Measurements from ENCODE around the gene COX5A. TPM values are rescaled to one million over a fixed set of nuclear protein-coding genes. Genes with fewer than 3 reads are reported as not detected.

Gene COX5A
- total and polyA plus RNA-seq, 2 donors (not counting 1 experiment from before 2014, with no cell fraction given): 53.3 to 77.3 TPM

GRCh38 chr15:74903676-74904075 lies 34.2 kb downstream of the COX5A start:
- Histone ChIP-seq H3K79me2 (ENCODE audit: control insufficient read depth, insufficient read depth, low read length) (peaks cover 14% of the 10 kb centered on the region), H3K27ac (ENCODE audit: low read length in 2 of 2) (no peak overlapping the region), H3K4me2 (replicated peaks; ENCODE audit: low read depth, low read length, poor library complexity, severe bottlenecking) (no peak overlapping the region), H3K9me3 (ENCODE audit: control extremely low read depth in 1 of 3, control insufficient read depth in 2 of 3, insufficient read depth in 1 of 3, low read length in 2 of 3) (no peaks in the 10 kb centered on the region), H4K20me1 (ENCODE audit: control insufficient read depth, insufficient read depth, low read length, poor library complexity, severe bottlenecking) (peaks cover 7% of the 10 kb centered on the region), H3K36me3 (replicated peaks in 1 of 2; ENCODE audit: control extremely low read depth in 1 of 2, control insufficient read depth in 1 of 2, extremely low read depth in 1 of 2, insufficient read depth in 2 of 2, low read length in 1 of 2) (peaks cover 0 to 51% of the 10 kb centered on the region in 2 experiments), H3K9ac (ENCODE audit: low read length) (no peak overlapping the region), H3K4me1 (ENCODE audit: control insufficient read depth in 2 of 2, insufficient read depth in 2 of 2, low read length in 2 of 2) (peaks cover 24 to 31% of the 10 kb centered on the region in 2 donors), H2AFZ (ENCODE audit: insufficient read depth, low read depth, low read length, poor library complexity, severe bottlenecking) (no peak overlapping the region), H3K27me3 (replicated peaks in 1 of 4; ENCODE audit: control extremely low read depth in 1 of 4, control insufficient read depth in 3 of 4, insufficient read depth in 4 of 4, low read length in 3 of 4) (no peaks in the 10 kb centered on the region), H3K4me3 (ENCODE audit: control extremely low read depth in 1 of 5, extremely low read depth in 1 of 5, insufficient read depth in 1 of 5, low read depth in 2 of 5, low read length in 4 of 5) (no peak overlapping the region)
- peak overlapping the region; percentile 13 for H3K27ac Mint-ChIP-seq
- intact Hi-C loops (cut with micrococcal nuclease): no loop called here
- POLR2A ChIA-PET: interaction anchor here (0.7 kb wide), 1 partner anchor 35 kb away, joined by 3 read pairs; no protein-coding TSS in a partner anchor
- WGBS (ENCODE audit: insufficient coverage): no CpG with 5 or more reads among the region's 1 CpG
- H3K9me3 Mint-ChIP-seq (ENCODE audit: insufficient read depth): no peaks in the 10 kb centered on the region
- CTCF ChIA-PET: interaction anchor here (0.5 to 7.2 kb wide), 9 partner anchors 14 to 269 kb away, joined by 3 to 108 read pairs (median 3); partner anchors contain the start of gene MPI
- TF ChIP-seq, protein P1, sequence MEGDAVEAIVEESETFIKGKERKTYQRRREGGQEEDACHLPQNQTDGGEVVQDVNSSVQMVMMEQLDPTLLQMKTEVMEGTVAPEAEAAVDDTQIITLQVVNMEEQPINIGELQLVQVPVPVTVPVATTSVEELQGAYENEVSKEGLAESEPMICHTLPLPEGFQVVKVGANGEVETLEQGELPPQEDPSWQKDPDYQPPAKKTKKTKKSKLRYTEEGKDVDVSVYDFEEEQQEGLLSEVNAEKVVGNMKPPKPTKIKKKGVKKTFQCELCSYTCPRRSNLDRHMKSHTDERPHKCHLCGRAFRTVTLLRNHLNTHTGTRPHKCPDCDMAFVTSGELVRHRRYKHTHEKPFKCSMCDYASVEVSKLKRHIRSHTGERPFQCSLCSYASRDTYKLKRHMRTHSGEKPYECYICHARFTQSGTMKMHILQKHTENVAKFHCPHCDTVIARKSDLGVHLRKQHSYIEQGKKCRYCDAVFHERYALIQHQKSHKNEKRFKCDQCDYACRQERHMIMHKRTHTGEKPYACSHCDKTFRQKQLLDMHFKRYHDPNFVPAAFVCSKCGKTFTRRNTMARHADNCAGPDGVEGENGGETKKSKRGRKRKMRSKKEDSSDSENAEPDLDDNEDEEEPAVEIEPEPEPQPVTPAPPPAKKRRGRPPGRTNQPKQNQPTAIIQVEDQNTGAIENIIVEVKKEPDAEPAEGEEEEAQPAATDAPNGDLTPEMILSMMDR (IDR thresholded peaks at IDR 0.05): no peak
- no peak for TF ChIP-seq EZH2 (IDR thresholded peaks at IDR 0.05; ENCODE audit: borderline replicate concordance, insufficient read depth, low read depth, low read length, poor library complexity, severe bottlenecking)
- DNase-seq (no peak), ATAC-seq (ENCODE audit: low read depth) (no peak)
- H3K4me3 Mint-ChIP-seq: peak overlapping the region; percentile 18
- H3K4me1 Mint-ChIP-seq: peaks cover 51% of the 10 kb centered on the region
- H3K27me3 Mint-ChIP-seq: no peaks in the 10 kb centered on the region

DNA sequence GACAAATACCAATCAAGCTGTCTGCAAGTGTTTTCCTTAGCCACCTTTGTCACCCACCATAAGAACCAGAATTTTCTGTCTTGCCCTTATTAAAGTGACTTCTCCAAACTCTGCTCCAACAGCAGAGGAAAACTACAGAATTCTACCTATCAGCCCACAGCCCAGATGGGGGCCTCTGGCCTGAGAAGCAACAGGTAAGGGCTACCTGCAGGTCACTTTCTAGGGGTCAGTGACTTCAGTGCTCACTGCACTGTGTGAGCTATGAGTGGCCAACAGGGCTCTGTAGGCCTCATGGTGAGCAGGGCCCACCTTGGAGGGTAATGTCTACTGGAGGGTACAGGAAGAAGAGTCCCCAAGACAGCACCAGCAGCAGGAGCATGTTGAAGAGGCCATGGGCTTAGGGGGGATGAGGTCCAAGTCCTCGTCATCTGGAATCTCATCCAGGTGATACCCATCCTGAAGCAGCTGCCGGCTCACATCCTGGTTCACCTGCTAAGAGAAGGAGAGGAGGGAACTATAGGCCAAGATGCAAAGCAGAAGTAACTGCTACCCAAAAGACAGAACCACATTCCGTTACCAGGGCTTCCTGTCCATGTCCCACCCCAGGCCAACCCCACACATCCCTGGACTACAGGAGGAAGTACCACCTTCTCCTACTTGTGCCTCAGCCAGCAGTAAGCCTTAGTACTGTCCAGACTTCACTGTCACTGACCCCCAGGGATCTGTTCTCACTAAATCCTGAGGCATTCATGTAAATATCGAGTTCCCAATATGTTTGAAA lies 35.4 kb downstream of the COX5A start:
- WGBS (ENCODE audit: insufficient coverage): 54% methylated on average over 4 of the region's 4 CpGs
- Histone ChIP-seq H3K27me3 (replicated peaks in 1 of 4; ENCODE audit: control extremely low read depth in 1 of 4, control insufficient read depth in 3 of 4, insufficient read depth in 4 of 4, low read length in 3 of 4) (no peaks in the 10 kb centered on the region), H3K9me3 (ENCODE audit: control extremely low read depth in 1 of 3, control insufficient read depth in 2 of 3, insufficient read depth in 1 of 3, low read length in 2 of 3) (no peaks in the 10 kb centered on the region), H3K79me2 (ENCODE audit: control insufficient read depth, insufficient read depth, low read length) (peaks cover 14% of the 10 kb centered on the region), H3K36me3 (replicated peaks in 1 of 2; ENCODE audit: control extremely low read depth in 1 of 2, control insufficient read depth in 1 of 2, extremely low read depth in 1 of 2, insufficient read depth in 2 of 2, low read length in 1 of 2) (peaks cover 0 to 51% of the 10 kb centered on the region in 2 experiments), H3K27ac (ENCODE audit: low read length in 2 of 2) (no peak overlapping the region), H3K4me2 (replicated peaks; ENCODE audit: low read depth, low read length, poor library complexity, severe bottlenecking) (no peak overlapping the region), H2AFZ (ENCODE audit: insufficient read depth, low read depth, low read length, poor library complexity, severe bottlenecking) (no peak overlapping the region), H3K4me3 (ENCODE audit: control extremely low read depth in 1 of 5, extremely low read depth in 1 of 5, insufficient read depth in 1 of 5, low read depth in 2 of 5, low read length in 4 of 5) (no peak overlapping the region), H3K4me1 (ENCODE audit: control insufficient read depth in 2 of 2, insufficient read depth in 2 of 2, low read length in 2 of 2) (peaks cover 21 to 29% of the 10 kb centered on the region in 2 donors), H3K9ac (ENCODE audit: low read length) (no peak overlapping the region), H4K20me1 (ENCODE audit: control insufficient read depth, insufficient read depth, low read length, poor library complexity, severe bottlenecking) (peaks cover 7% of the 10 kb centered on the region)
- peak overlapping the region; percentile 10 for H3K27ac Mint-ChIP-seq
- no peak for ATAC-seq (ENCODE audit: low read depth)
- no peak overlapping the region for H3K4me3 Mint-ChIP-seq
- TF ChIP-seq EZH2 (IDR thresholded peaks at IDR 0.05; ENCODE audit: borderline replicate concordance, insufficient read depth, low read depth, low read length, poor library complexity, severe bottlenecking): no peak
- intact Hi-C loops (cut with micrococcal nuclease): no loop called here
- H3K9me3 Mint-ChIP-seq (ENCODE audit: insufficient read depth): no peaks in the 10 kb centered on the region
- CTCF ChIA-PET: interaction anchor here (0.6 to 7.2 kb wide), 51 partner anchors 7 to 549 kb away, joined by 3 to 108 read pairs (median 5); partner anchors contain the start of genes COX5A, MPI, SIN3A and ULK3
- DNase-seq: no peak
- H3K4me1 Mint-ChIP-seq: peaks cover 48% of the 10 kb centered on the region
- POLR2A ChIA-PET: interaction anchor here (0.5 to 1.3 kb wide), 5 partner anchors 12 to 129 kb away, joined by 4 to 6 read pairs (median 4); partner anchors contain the start of genes COX5A and MPI
- no peaks in the 10 kb centered on the region for H3K27me3 Mint-ChIP-seq
